Measurements from ENCODE around the gene SLC40A1.

SLC40A1 gene, protein sequence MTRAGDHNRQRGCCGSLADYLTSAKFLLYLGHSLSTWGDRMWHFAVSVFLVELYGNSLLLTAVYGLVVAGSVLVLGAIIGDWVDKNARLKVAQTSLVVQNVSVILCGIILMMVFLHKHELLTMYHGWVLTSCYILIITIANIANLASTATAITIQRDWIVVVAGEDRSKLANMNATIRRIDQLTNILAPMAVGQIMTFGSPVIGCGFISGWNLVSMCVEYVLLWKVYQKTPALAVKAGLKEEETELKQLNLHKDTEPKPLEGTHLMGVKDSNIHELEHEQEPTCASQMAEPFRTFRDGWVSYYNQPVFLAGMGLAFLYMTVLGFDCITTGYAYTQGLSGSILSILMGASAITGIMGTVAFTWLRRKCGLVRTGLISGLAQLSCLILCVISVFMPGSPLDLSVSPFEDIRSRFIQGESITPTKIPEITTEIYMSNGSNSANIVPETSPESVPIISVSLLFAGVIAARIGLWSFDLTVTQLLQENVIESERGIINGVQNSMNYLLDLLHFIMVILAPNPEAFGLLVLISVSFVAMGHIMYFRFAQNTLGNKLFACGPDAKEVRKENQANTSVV

DNA sequence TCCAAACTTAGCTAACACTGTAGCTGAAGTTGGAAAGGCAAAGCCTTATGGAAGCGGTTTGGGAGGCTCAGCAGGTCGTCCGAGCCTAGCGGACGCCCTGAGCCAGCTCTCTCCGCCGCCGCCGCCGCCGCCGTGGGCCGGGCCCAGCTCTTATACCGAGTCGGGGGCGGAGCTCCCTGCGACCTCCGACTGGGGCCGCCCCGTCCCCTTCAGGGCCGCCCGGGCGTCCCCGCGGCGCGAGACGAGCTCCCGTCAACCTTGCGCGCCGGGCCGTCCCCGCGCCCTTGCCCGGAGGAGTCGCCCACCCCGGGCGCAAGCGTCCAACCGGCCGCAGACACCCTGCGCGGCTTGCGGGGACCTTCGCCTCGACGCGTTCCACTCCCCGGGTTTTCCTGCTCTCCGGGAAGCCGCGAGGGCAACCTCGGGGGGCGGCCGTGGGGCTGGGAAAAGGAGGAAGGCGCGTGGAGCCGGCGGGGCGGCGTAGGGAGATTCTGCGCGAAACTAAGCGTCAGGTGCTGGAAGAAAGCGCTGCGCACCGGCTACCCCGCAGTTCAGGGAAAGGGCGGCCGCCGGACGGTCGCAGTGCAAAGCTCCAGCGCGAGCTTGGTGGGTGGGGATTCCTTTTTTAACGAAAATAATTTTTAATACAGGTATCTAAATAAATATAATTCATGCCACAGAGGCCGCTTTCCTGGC lies at the start of gene SLC40A1:
TSS of gene SLC40A1 (minus strand) at position 129 of the 696 bp plus-strand sequence. CDS start 326 bp downstream, outside the sequence.
- DNase-seq (ENCODE audit: low spot score in 2 of 2) = peak; percentile 78 to 88
- H3K9me3 ChIP-seq = no peaks in the 10 kb centered on the region

DNA sequence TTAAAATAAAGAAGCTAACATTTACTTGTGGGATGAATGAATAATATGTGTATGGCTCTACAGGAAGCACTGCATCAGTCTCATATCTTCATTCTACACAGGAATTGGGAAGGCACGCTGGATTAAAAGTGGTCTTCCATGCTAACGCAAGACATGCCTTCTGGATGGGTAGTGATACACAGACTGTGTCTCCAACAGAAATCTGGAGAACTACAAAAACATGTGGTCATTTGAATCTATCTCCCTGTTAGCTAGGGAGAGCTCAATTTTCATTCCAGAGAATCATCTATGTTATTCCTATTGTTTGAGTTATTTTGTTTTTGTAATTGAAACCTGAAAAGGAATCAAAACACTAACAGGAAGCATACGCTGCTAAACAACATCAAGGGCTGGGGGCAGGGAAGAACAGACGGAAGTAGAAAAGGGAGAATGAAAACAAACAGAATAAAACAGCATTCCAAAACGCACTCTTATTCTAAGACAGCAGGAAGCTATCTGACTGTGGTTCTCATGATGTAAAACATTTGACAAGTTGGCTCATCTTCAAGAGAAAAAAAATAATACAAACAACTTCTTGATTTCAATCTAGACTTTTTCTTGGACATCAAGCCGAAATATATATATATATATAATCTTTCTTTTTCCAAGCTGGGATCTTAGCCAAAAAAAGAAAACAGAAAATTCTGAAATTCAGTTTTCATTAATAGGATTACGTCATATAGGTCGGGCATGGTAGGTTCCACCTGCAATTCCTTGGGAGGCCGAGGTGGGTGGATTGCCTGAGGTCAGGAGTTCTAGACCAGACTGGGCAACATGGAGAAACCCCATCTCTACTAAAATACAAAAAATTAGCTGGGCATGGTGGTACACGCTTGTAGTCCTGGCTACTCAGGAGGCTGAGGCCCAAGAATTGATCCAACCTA lies 49.2 kb upstream of the SLC40A1 start:
- in situ Hi-C loops (cut with MboI; ENCODE audit: low sequenced_read_pairs) = no loop called here
- Histone ChIP-seq H3K27me3 (ENCODE audit: low read depth) (peaks cover 3% of the 10 kb centered on the region; the same call in 1 of the 2 replicates), H3K4me3 (no peak overlapping the region), H3K9me3 (no peaks in the 10 kb centered on the region), H3K4me1 (no peaks in the 10 kb centered on the region), H3K36me3 (replicated peaks) (no peaks in the 10 kb centered on the region)
- no peak for DNase-seq (ENCODE audit: low spot score in 2 of 2)

More for the DNA sequence above, at the start of gene SLC40A1:
- peak within 1 kb of the TSS; percentile 30 for H3K4me3 ChIP-seq
- in situ Hi-C loops (cut with MboI; ENCODE audit: low sequenced_read_pairs) = no loop called here
- H3K27me3 ChIP-seq (ENCODE audit: low read depth) = no peaks in the 10 kb centered on the region
- H3K4me1 ChIP-seq = peaks cover 2% of the 10 kb centered on the region; the same call in 1 of the 2 replicates
- H3K36me3 ChIP-seq (replicated peaks) = no peaks in the 10 kb centered on the region

DNA sequence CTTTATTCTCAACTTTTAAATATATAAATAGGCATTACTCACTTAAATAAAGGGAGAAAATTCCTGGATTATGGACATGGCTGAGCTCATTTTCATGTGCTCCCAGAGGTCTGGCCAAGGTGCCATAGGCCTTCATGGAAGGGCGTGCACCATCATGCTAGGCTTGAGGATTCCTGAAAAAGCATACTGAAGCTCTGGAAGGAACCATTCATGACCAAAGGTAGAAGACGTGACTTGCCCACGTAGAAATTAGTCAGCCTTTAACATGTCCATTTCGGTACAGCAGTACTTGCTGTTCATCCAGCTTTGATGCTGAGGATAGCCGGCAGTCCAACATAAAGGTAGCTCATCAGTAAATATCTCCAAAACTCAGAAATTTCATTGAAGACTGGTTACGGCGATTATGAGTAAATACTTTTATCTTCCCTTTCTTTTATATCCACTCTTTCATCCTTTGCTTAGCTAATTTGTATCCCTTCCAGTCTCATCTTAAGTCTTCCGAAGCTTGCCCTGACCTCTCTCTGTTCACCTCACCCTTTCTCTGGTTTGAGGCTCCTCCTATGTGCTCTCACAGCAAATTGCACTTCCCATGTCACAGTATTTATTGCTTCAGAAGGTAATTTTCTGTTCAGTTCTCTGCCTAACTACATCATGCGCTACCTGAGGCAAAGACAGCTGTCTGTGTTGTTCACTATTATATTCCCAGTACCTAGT lies 48.4 kb upstream of the SLC40A1 start:
- peaks cover under 1% of the 10 kb centered on the region; the same call in 1 of the 2 replicates for H3K27me3 ChIP-seq (ENCODE audit: low read depth)
- H3K9me3 ChIP-seq = no peaks in the 10 kb centered on the region
- in situ Hi-C loops (cut with MboI; ENCODE audit: low sequenced_read_pairs) = no loop called here
- no peaks in the 10 kb centered on the region for H3K4me1 ChIP-seq
- no peak overlapping the region for H3K4me3 ChIP-seq
- DNase-seq (ENCODE audit: low spot score in 2 of 2) = no peak
- no peaks in the 10 kb centered on the region for H3K36me3 ChIP-seq (replicated peaks)

DNA sequence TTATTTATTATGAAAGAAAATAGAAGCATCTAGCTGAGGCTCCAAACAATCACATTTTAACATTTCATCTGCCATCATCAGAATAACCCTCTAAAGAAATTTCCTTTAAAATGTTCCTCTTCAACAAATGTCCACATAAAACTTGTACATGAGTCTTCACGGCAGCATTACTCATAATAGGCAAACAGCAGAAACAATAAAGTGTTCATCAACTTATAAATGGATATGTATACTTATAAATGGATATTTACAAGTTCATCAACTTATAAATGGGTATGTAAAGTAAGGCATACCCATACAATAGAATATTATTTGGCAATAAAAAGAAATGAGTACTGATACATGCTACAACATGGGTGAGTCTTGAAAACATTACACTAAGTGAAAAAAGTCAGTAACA lies 47.2 kb upstream of the SLC40A1 start:
- no peak for DNase-seq (ENCODE audit: low spot score in 2 of 2)
- H3K4me3 ChIP-seq = no peak overlapping the region
- in situ Hi-C loops (cut with MboI; ENCODE audit: low sequenced_read_pairs) = no loop called here
- no peaks in the 10 kb centered on the region for H3K36me3 ChIP-seq (replicated peaks)
- H3K9me3 ChIP-seq = no peaks in the 10 kb centered on the region
- H3K27me3 ChIP-seq (ENCODE audit: low read depth) = no peaks in the 10 kb centered on the region
- no peaks in the 10 kb centered on the region for H3K4me1 ChIP-seq

DNA sequence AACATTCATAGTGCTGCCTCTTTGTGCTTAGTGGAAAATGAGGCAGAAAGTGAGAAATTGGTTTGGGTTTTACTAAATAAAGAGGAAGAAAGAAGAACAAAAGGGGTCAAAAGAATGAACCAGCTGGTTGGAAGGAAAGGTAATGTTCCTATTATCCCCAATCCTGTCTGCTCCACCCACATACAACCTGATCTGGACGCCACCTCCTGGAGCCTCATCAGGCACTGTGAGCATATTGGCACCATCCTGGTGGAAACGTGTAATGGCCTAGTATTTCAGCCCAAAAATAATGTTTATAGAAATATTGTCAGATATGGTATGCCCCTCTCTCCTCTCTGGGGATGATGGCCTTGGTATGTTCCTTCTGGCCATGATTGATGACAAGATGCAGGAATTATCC lies 45.0 kb upstream of the SLC40A1 start:
- H3K9me3 ChIP-seq = no peaks in the 10 kb centered on the region
- no peaks in the 10 kb centered on the region for H3K27me3 ChIP-seq (ENCODE audit: low read depth)
- H3K36me3 ChIP-seq (replicated peaks) = no peaks in the 10 kb centered on the region
- H3K4me3 ChIP-seq = no peak overlapping the region
- no peaks in the 10 kb centered on the region for H3K4me1 ChIP-seq
- in situ Hi-C loops (cut with MboI; ENCODE audit: low sequenced_read_pairs) = no loop called here
- no peak for DNase-seq (ENCODE audit: low spot score in 2 of 2)

DNA sequence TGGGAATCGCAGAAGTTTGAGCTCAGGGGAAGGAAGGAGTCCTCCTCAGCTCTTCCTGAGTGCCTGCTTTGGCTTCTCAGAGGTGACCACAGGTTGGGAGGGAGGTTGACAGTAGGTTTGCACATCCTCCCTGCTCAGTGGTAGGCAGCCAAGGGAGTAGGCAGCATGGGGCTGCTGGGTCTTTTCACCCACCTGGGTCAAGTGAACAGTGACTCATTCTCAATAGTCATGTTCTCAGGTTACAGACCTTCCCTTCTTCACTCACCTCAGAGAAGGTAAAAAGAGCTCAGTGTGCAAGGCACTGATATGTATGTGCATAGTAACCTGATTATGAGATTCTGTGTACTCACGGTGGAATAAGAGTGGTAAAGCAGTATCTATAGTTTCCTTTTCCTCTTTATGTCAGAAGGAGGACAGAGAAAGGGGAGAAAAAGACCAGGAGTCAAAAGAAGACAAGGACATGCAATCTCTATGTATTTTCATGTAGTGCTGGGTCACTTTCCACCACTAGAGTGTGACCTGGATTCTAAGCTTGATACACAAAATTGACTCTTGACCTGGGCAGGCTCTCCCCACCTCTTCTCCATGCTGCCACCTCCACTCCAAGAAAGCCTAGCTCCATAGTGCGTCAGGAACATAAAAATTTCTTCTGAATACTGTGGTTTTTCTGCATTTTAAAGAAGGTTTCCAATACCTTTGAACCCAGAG lies 44.2 kb upstream of the SLC40A1 start:
- H3K4me3 ChIP-seq = no peak overlapping the region
- in situ Hi-C loops (cut with MboI; ENCODE audit: low sequenced_read_pairs) = no loop called here

DNA sequence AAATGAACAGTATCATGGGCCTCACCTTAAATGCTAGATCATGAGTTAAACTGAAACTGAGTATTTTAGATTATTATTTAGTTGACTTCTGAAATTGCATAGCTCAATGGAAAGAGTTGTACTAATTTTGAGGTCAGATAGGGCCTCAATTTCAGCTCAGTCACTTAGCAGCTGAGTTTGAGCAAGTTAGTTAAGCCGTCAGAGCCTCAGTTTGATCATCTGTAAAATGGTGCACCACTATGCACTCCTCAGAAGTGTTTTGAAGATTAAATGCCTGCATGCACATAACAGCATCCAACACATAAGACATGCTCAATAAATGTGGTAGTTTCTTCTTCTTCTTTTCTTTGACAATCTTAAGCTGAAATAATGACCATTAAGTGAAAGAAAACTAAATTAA lies 42.5 kb upstream of the SLC40A1 start:
- in situ Hi-C loops (cut with MboI; ENCODE audit: low sequenced_read_pairs) = no loop called here
- H3K36me3 ChIP-seq (replicated peaks) = no peaks in the 10 kb centered on the region
- H3K4me3 ChIP-seq = no peak overlapping the region

More for the DNA sequence above, 44.2 kb upstream of the SLC40A1 start:
- Histone ChIP-seq H3K4me1 (no peaks in the 10 kb centered on the region), H3K36me3 (replicated peaks) (no peaks in the 10 kb centered on the region), H3K9me3 (no peaks in the 10 kb centered on the region), H3K27me3 (ENCODE audit: low read depth) (no peaks in the 10 kb centered on the region)
- DNase-seq (ENCODE audit: low spot score in 2 of 2) = no peak

DNA sequence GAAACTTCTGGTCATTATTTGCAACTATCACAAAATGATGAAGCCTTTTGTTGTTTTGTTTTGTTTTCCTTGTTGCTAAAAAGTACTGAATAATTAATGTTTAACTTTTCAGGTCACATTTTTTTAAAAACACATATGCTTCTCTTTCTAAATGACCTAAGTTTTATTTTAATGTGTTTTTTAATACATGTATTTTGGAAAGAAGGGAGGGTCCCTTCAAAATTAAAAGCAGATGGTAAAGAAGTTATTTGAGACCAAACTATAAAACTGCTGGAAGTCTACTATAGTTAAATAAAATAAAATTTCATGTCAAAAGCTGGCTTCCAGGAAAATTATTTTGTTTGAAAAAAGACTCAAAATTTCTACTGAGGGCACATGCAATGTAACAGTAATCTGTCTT lies 41.2 kb upstream of the SLC40A1 start:
- no peaks in the 10 kb centered on the region for H3K9me3 ChIP-seq

More for the DNA sequence above, 42.5 kb upstream of the SLC40A1 start:
- Histone ChIP-seq H3K27me3 (ENCODE audit: low read depth) (no peaks in the 10 kb centered on the region), H3K4me1 (no peaks in the 10 kb centered on the region), H3K9me3 (no peaks in the 10 kb centered on the region)
- DNase-seq (ENCODE audit: low spot score in 2 of 2) = no peak

DNA sequence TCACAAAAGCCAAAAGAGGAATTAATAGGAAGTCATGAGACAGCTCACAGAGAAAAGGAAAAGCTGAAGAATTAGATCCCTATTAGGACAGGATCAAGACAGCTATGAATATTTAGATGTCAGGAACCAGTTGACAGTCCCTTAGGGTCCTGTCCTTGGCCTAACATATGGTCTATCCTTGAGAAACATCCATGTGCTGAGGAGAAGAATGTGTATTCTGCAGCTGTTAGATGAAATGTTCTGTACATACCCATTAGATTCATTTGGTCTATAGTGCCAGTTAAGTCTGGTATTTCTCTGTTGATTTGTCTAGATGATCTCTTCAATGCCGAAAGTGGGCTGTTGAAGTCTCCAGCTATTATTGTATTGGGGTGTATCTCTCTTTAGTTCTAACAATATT lies 37.6 kb upstream of the SLC40A1 start:
- in situ Hi-C loops (cut with MboI; ENCODE audit: low sequenced_read_pairs) = no loop called here
- H3K9me3 ChIP-seq = no peaks in the 10 kb centered on the region
- H3K27me3 ChIP-seq (ENCODE audit: low read depth) = no peaks in the 10 kb centered on the region
- H3K36me3 ChIP-seq (replicated peaks) = no peaks in the 10 kb centered on the region
- no peak overlapping the region for H3K4me3 ChIP-seq
- DNase-seq (ENCODE audit: low spot score in 2 of 2) = no peak
- H3K4me1 ChIP-seq = no peaks in the 10 kb centered on the region

More for the DNA sequence above, 41.2 kb upstream of the SLC40A1 start:
- H3K4me1 ChIP-seq = no peaks in the 10 kb centered on the region
- DNase-seq (ENCODE audit: low spot score in 2 of 2) = no peak
- no peaks in the 10 kb centered on the region for H3K27me3 ChIP-seq (ENCODE audit: low read depth)
- no peak overlapping the region for H3K4me3 ChIP-seq
- in situ Hi-C loops (cut with MboI; ENCODE audit: low sequenced_read_pairs) = no loop called here
- H3K36me3 ChIP-seq (replicated peaks) = no peaks in the 10 kb centered on the region

DNA sequence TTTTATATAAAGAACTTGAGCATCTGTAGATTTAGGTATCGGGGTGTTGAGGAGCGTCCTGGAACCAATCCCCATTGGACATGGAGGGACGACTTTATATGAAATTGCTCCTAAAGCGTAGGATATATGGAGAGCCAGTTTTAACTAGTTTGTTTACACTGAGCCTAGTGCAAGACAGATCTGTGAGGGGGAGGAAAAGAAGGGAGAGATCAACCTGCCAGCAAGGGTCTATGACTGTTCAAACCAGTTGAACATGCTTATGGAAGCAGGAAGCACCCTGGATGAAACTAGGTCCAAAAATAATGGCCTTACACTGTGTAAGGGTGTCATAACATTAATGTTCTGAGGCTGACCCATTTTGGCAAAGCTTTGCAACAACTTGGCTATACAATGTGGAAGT lies 34.0 kb upstream of the SLC40A1 start:
- DNase-seq (ENCODE audit: low spot score in 2 of 2) = no peak
- Histone ChIP-seq H3K27me3 (ENCODE audit: low read depth) (no peaks in the 10 kb centered on the region), H3K4me3 (no peak overlapping the region), H3K4me1 (no peaks in the 10 kb centered on the region), H3K36me3 (replicated peaks) (no peaks in the 10 kb centered on the region), H3K9me3 (no peaks in the 10 kb centered on the region)
- in situ Hi-C loops (cut with MboI; ENCODE audit: low sequenced_read_pairs) = no loop called here

DNA sequence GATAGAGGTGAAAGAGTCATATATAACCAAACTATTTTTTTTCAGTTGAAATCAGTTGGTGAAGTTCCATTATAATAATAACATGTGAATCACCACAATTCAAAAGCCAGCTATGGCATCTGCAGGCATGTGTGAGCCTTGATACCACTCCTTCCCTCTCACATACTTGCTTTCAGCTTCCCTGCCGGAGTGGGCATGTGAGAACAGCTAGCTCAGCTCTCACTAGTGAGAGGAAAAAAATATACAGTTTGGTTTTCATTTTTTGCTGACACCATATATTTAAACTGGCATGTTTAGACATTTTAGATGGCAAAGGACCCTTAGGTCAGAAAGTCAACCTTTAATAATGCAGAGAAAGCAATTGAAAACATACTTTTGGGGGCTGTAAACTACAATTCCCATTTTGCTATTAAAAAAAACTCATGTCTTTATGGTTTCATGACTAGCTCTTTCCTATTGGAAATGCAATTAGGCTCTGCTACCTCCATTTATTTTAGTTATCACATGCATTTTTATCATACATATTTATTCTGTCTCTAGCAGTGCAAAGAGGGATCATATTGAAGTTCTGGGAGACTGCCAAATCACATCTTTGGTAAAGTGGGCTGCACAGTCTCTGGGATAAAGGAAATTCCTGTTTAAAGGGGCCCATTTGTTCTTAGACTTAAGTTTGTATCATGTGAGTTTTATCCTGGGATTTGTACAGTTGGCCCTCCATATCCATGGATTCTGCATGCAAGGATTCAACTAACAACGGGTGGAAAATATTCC lies 33.2 kb upstream of the SLC40A1 start:
- Histone ChIP-seq H3K36me3 (replicated peaks) (no peaks in the 10 kb centered on the region), H3K4me3 (no peak overlapping the region), H3K4me1 (no peaks in the 10 kb centered on the region), H3K9me3 (no peaks in the 10 kb centered on the region), H3K27me3 (ENCODE audit: low read depth) (no peaks in the 10 kb centered on the region)
- in situ Hi-C loops (cut with MboI; ENCODE audit: low sequenced_read_pairs) = no loop called here
- no peak for DNase-seq (ENCODE audit: low spot score in 2 of 2)
